ENCODE results near the gene CDK1. TPM values are rescaled to one million over a fixed set of nuclear protein-coding genes. Genes with fewer than 3 reads are reported as not detected.

The CDK1 gene
- total RNA-seq, 4 donors from 2014 or later, result 0.26 to 2.8 (median 0.75) TPM

- H3K36me3 ChIP-seq, result no peaks in the 10 kb centered on the region
- H3K9me3 ChIP-seq, result no peaks in the 10 kb centered on the region
- peak overlapping the region; percentile 50 to 67 (median 58) for H3K4me3 ChIP-seq
- peak overlapping the region in 1 of 4 donors; percentile 3 for H3K27ac ChIP-seq (replicated peaks in 1 of 4)
- DNase-seq (ENCODE audit: extremely low spot score), result no peak
- TF ChIP-seq CTCF (IDR thresholded peaks at IDR 0.05) (peak in 1 of 3 experiments; percentile 46), EP300 (IDR thresholded peaks at IDR 0.05) (no peak)
- H3K27me3 ChIP-seq, result peaks cover 0 to 44% (median 16%) of the 10 kb centered on the region in 4 donors
- intact Hi-C loops (cut with DNase I), result no loop called here
- H3K4me1 ChIP-seq, result peaks cover 6 to 17% (median 13%) of the 10 kb centered on the region in 4 donors
- 11% methylated on average over 11 of the region's 60 CpGs for WGBS
Measured at GRCh38 chr10:60732807-60733516, 45.3 kb upstream of the CDK1 start.

GRCh38 chr10:60733517-60733822, 44.8 kb upstream of the CDK1 start:
- 9% methylated on average over 7 of the region's 17 CpGs for WGBS
- peaks cover 6 to 17% (median 13%) of the 10 kb centered on the region in 4 donors for H3K4me1 ChIP-seq
- H3K4me3 ChIP-seq, result peak overlapping the region; percentile 50 to 67 (median 58)
- no peak overlapping the region for H3K27ac ChIP-seq (replicated peaks in 1 of 4)
- peaks cover 0 to 44% (median 16%) of the 10 kb centered on the region in 4 donors for H3K27me3 ChIP-seq
- H3K36me3 ChIP-seq, result no peaks in the 10 kb centered on the region
- TF ChIP-seq POLR2A (IDR thresholded peaks at IDR 0.05; ENCODE audit: low read depth), result no peak
- intact Hi-C loops (cut with DNase I), result no loop called here
- no peaks in the 10 kb centered on the region for H3K9me3 ChIP-seq
- DNase-seq (ENCODE audit: extremely low spot score), result no peak

GRCh38 chr10:60733826-60734225, 44.5 kb upstream of the CDK1 start:
- Histone ChIP-seq H3K4me3 (peak overlapping the region; percentile 50 to 67 (median 58)), H3K9me3 (no peaks in the 10 kb centered on the region), H3K4me1 (peaks cover 6 to 17% (median 13%) of the 10 kb centered on the region in 4 donors), H3K36me3 (no peaks in the 10 kb centered on the region), H3K27ac (replicated peaks in 1 of 4) (no peak overlapping the region), H3K27me3 (peaks cover 0 to 44% (median 16%) of the 10 kb centered on the region in 4 donors)
- intact Hi-C loops (cut with DNase I), result no loop called here
- WGBS, result 77% methylated on average over 10 of the region's 11 CpGs
- no peak for DNase-seq (ENCODE audit: extremely low spot score)
- TF ChIP-seq POLR2AphosphoS5 (IDR thresholded peaks at IDR 0.05) (no peak), POLR2A (IDR thresholded peaks at IDR 0.05; ENCODE audit: low read depth) (no peak), CTCF (IDR thresholded peaks at IDR 0.05) (no peak), EP300 (IDR thresholded peaks at IDR 0.05) (no peak)

- Histone ChIP-seq H3K36me3 (no peaks in the 10 kb centered on the region), H3K4me3 (no peak overlapping the region), H3K4me1 (peaks cover 6 to 17% (median 13%) of the 10 kb centered on the region in 4 donors), H3K27ac (replicated peaks in 1 of 4) (no peak overlapping the region), H3K9me3 (no peaks in the 10 kb centered on the region), H3K27me3 (peaks cover 0 to 44% (median 16%) of the 10 kb centered on the region in 4 donors)
- intact Hi-C loops (cut with DNase I), result no loop called here
- DNase-seq (ENCODE audit: extremely low spot score), result no peak
- no peak for TF ChIP-seq POLR2AphosphoS5 (IDR thresholded peaks at IDR 0.05)
- TF ChIP-seq POLR2A (IDR thresholded peaks at IDR 0.05; ENCODE audit: low read depth), result no peak
- TF ChIP-seq CTCF (IDR thresholded peaks at IDR 0.05), result no peak
- no peak for TF ChIP-seq EP300 (IDR thresholded peaks at IDR 0.05)
- 93% methylated on average over 3 of the region's 3 CpGs for WGBS
Measured at GRCh38 chr10:60734226-60734625, 44.1 kb upstream of the CDK1 start.

- Histone ChIP-seq H3K36me3 (no peaks in the 10 kb centered on the region), H3K27ac (replicated peaks in 1 of 4) (no peak overlapping the region), H3K4me1 (peaks cover 6 to 17% (median 13%) of the 10 kb centered on the region in 4 donors), H3K4me3 (no peak overlapping the region), H3K27me3 (peaks cover 0 to 44% (median 16%) of the 10 kb centered on the region in 4 donors), H3K9me3 (no peaks in the 10 kb centered on the region)
- TF ChIP-seq POLR2AphosphoS5 (IDR thresholded peaks at IDR 0.05), result no peak
- TF ChIP-seq EP300 (IDR thresholded peaks at IDR 0.05), result no peak
- no peak for TF ChIP-seq POLR2A (IDR thresholded peaks at IDR 0.05; ENCODE audit: low read depth)
- no peak for TF ChIP-seq CTCF (IDR thresholded peaks at IDR 0.05)
- intact Hi-C loops (cut with DNase I), result no loop called here
- no peak for DNase-seq (ENCODE audit: extremely low spot score)
- WGBS, result 100% methylated on average over 2 of the region's 2 CpGs
Measured at GRCh38 chr10:60735244-60735643, 43.0 kb upstream of the CDK1 start.

All from esophagus muscularis mucosa (tissue), 4 donors.